GM21717 (cell line): ENCODE data around the gene IGSF21.

Experiments
- ATAC-seq: cut with Tn5 transposase; IDR thresholded peaks from one replicate; pipeline ENCODE4 v1.9.1; 2021; ENCODE audit warnings: mild to moderate bottlenecking, moderate library complexity; ENCODE audit not compliant: unreplicated experiment

The IGSF21 gene

GRCh38 chr1:18107369-18108298, at the start of gene IGSF21:
Gene IGSF21 (plus strand): TSS chr1:18107798. CDS start chr1:18108129, 331 bp downstream.
- no peak for ATAC-seq

- ATAC-seq, result no peak
Measured at GRCh38 chr1:18058206-18058921, 49.2 kb upstream of the IGSF21 start.

GRCh38 chr1:18058981-18059605, 48.5 kb upstream of the IGSF21 start:
- no peak for ATAC-seq

GRCh38 chr1:18060366-18060765, 47.2 kb upstream of the IGSF21 start:
- no peak for ATAC-seq

DNA sequence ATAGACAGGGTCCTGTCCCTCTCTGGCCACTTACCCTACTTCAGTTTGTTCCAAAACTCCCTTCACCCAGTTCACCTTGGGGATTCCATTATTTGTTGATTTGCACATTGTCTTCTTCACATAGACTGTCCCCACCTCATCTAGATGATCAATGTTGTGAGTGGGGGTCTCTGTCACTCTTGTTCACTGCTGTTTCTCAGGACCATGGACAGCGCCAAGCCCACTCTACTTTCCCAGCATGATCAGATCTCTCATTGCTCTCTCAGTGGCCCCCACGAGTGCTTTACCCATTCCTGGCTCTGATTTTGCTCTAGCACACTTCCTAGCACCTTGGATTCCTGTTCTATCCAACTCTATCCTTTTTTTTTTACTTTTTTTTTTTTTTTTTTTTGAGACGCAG, 45.4 kb upstream of the IGSF21 start:
- ATAC-seq, result no peak

DNA sequence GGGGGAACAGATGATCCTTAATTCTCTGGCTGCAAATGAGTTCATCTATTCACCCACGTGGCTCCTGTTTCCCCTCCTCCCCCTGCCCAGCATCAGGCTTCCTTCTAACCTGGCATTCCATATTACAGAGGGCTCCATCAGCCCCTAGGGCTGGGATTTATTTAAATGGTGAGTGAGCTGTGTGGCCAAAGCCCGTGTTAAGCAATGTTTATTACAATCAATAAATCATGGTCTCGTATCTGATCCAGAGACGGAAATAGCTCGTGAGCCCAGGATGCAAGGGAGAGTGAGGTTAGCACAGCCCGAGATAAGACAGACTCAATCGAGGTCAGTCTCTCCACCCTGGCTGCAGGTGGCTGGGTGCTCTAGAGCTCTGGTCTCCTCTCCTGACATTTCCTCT, 43.1 kb upstream of the IGSF21 start:
- ATAC-seq, result no peak

DNA sequence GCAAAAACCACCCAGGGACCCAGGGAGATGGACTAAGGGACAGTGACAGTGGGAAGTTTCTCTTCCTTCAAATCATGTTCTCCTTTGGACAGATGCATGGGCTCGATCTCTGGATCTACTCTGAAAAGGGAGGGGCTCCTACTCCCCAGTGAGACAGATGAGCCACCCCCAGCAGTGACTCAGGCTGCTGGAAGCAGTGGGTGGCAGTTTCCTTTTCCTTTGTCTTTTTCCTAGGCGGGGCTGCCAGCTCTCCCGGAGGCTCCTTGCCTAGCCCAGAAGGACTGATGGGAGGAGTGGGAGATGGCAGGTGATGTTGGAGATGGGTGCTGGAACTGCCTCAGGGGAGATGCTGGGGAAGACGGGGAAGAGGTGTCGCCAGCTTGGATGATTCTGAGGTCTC, 41.0 kb upstream of the IGSF21 start:
- no peak for ATAC-seq

GRCh38 chr1:18069903-18070302, 37.7 kb upstream of the IGSF21 start:
- no peak for ATAC-seq

GRCh38 chr1:18072066-18072465, 35.5 kb upstream of the IGSF21 start:
- ATAC-seq, result no peak

GRCh38 chr1:18073066-18073642, 34.4 kb upstream of the IGSF21 start:
- ATAC-seq, result no peak

GRCh38 chr1:18077657-18078215, 29.9 kb upstream of the IGSF21 start:
- ATAC-seq, result no peak

DNA sequence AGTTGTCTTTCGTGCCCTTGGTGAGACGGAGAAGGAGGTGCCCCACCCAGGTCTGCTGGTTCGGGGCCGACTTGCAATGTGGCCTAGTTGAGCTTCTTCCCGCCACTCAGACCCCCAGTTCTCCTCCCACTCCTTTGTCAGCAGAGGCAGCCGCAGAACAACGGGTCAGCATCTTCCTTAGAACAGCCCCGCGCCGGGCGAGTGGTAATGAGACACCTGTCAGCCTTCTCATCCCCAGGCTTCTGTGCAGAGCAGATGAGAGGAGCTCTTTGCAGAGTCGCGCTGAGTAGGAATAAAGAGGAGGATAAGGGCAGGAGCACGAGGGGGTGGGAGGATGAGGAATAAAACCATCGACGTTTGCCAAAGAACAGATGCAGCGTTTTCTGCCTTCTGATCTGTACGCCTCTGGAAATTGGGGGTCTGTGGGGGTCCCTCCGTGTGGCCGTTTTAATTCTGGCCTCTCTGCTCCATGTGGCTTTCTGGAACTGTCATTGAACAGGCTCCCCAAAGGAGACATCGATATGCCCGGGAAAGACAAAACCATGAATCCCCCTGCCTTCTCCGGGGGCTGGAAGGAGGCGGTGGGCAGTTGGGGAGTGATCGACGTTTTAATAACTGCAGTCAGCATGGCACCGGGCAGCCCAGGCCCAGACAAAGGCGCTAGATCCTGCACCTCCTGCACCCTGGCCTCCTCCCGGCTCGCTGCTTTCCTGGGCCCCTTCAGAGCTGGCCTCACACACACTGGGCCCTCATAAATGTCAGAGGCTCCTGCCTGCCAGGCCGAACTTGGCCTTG, 27.5 kb upstream of the IGSF21 start:
- ATAC-seq, result no peak

DNA sequence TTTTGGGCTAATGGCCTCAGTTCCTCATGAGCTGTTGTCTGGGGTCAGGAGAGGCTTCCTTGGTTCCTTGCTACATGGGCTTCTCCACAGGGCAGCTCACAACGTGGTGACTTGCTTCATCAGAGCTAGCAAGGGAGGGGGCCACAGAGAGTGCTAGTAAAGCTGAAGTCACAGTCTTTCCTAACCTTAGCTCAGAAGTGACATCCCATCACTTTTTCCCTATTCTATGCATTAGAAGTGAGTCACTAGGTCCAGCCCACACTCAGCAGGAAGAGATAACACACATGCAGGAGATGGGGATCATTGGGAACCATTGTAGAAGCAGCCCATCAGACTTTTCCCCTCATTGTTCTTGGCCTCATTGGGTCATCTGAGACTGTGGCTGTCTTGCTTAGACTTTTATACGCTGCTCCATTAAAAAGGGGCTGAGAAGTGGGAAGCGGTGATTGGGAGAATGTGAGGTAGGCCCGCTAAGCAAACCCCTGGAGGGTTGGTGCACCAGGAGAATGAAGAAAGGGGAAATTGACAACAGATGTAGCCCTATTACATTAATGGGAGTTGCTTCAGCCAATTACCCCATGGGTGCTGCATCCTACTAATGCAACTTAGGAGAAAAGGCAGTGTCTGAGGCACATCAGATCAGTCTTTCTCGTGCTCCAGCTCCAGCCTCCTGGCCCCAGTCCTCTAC, 22.1 kb upstream of the IGSF21 start:
- no peak for ATAC-seq

GRCh38 chr1:18088077-18088594, 19.5 kb upstream of the IGSF21 start:
- no peak for ATAC-seq

- no peak for ATAC-seq
Measured at GRCh38 chr1:18089488-18089887, 18.1 kb upstream of the IGSF21 start.

DNA sequence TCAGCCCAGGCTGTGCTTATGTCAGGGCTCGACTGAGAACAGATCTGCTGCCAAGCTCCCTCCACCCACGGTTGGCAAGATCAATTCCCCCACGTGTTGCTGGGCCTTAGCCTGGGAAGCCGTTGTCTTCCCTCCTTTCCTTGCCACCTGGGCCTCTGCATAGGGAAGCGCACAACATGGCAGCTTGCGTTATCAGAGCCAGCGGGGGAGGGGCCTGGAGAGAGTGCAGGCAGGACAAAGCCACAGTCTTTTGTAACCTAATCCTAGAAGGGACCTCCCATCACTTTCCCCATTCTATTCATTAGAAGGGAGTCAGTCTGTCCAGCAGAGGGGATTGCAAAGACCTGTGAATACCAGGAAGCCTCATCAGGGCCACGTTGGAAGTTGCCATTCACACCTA, 17.0 kb upstream of the IGSF21 start:
- no peak for ATAC-seq

DNA sequence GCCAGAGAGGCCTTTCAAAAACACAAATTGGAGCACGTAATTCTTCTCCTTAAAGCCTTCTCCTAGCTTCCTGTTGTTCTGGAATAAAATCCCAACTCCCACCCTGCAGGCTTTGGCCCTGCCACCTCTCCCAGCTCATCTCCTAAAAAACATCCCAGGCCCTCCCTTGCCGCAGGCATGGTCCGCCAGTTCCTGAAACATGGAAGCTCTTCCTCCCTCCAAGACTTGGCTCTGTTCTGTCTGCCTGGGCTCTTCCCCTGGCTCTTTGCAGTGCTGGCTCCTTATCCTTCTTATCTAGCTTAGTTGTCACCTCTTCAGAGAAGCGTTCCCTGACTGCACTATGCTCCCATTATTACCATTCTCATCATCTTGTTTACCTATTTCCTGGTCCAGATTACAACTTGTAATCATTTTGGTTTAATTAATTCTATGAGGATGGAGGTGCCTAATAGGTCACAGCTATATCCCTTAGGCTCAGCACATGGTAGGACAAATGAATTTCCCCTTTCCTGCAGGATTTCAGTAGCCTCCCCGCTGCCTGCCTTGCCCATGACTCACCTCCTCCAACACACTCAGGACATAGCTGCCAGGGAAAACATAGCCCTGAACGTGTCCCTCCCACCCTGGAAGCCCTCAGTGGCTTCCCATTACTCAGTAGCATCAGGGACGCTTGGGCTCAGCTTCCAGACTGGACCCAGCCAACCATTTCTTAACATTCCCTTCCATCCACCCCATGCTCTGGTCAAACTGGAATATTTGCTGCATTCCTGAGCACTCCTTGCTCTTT, 15.7 kb upstream of the IGSF21 start:
- ATAC-seq, result no peak

- no peak for ATAC-seq
Measured at GRCh38 chr1:18093193-18093592, 14.4 kb upstream of the IGSF21 start.

DNA sequence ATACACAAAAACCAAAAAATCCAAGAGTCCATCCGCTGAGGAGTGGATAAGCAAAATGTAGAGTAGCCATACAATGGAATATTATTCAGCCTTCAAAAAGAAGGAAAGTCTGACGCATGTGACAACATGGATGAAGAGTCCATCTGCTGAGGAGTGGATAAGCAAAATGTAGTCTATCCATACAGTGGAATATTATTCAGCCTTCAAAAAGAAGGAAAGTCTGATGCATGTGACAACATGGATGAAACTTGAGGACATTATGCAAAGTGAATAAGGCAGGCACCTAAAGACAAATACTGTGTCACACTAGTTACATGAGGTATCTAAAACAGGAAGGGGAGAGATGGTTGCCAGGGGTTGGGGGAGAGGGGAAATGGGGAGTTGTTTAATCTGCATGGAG, 14.0 kb upstream of the IGSF21 start:
- no peak for ATAC-seq
